HFFc6 (cell line): ENCODE measurements around the gene GK. TPM values are rescaled to one million over a fixed set of nuclear protein-coding genes. Genes with fewer than 3 reads are reported as not detected.

Experiments used
- DNase-seq: peaks from one replicate; pipeline ENCODE4 v3.0.0-alpha.2; 2018
- H3K27ac Mint-ChIP-seq: 2 replicates; pipeline ENCODE4 v1.8.0; 2020; ENCODE audit warnings: mild to moderate bottlenecking, mixed read lengths
- H3K27me3 Mint-ChIP-seq: 2 replicates; pipeline ENCODE4 v1.8.0; 2021; ENCODE audit warnings: mild to moderate bottlenecking, moderate library complexity, mixed read lengths; ENCODE audit not compliant: insufficient read depth
- H3K36me3 Mint-ChIP-seq: 2 replicates; pipeline ENCODE4 v1.8.0; 2021; ENCODE audit warnings: low read depth, mixed read lengths
- H3K4me1 Mint-ChIP-seq: 2 replicates; pipeline ENCODE4 v1.8.0; 2020; ENCODE audit warnings: low read depth, mixed read lengths
- H3K4me3 Mint-ChIP-seq: 2 replicates; pipeline ENCODE4 v1.8.0; 2020; ENCODE audit warnings: mild to moderate bottlenecking, moderate library complexity, mixed read lengths
- H3K9me3 Mint-ChIP-seq: 2 replicates; pipeline ENCODE4 v1.8.0; 2020; ENCODE audit warnings: mild to moderate bottlenecking, mixed read lengths
- CTCF ChIP-seq: fragments of 200-600 bp; sonication (generic); IDR thresholded peaks from 2 replicates; pipeline ENCODE4 v1.5.0; 2021; ENCODE audit warnings: antibody characterized with exemption, mild to moderate bottlenecking
- total RNA-seq, 6 experiments: library from RNA; stranded (reverse); fragmentation: NEBNext Ultra II Directional; extraction: Animal tissue kit (Norgen Biotek cat#: 25700); gene quantifications; 2 replicates in 1 of 6; 3 replicates in 5 of 6; pipeline ENCODE4 v1.2.3, GENCODE V29; 2021

GK gene
- total RNA-seq, 6 experiments from 2014 or later, result 5.2 to 8.7 (median 7.9) TPM

DNA sequence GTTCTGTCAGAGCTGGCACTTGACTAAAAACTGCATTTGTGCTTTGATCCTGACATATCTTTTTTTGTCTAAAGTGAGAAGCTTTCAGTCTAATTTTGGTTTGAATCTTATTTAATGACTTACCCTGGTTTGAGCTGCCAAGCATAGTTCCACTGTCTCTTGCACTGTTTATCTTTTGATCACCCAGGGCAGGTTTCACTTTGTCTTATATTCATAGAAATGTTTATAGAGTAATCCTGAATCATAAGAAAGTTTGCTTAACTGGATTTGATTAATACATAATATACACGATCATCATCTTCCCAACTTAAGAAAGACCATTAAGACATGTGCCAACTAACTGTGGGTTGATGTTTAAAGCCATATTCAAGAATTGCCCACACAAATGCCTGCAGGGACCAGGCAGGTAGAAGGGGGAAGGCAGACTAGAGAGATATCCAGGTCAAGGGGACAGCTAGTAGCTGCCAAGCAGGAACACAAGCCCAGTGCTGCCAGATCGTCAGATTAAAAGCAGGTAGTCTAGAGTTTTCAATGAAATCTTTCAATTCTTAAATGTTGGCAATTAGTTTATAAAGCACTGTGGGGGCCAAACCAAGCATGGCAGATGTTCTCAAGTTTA is 1.9 kb downstream of the GK start:
- TF ChIP-seq CTCF, result no peak
- Mint-ChIP-seq H3K36me3 (no peaks in the 10 kb centered on the region), H3K27ac (peak overlapping the region; percentile 52; the same call in 1 of the 2 replicates), H3K4me1 (peaks cover 39% of the 10 kb centered on the region), H3K4me3 (peak overlapping the region; percentile 37; the same call in 1 of the 2 replicates), H3K27me3 (no peaks in the 10 kb centered on the region; the same call in 1 of the 2 replicates), H3K9me3 (no peaks in the 10 kb centered on the region)
- DNase-seq, result no peak

DNA sequence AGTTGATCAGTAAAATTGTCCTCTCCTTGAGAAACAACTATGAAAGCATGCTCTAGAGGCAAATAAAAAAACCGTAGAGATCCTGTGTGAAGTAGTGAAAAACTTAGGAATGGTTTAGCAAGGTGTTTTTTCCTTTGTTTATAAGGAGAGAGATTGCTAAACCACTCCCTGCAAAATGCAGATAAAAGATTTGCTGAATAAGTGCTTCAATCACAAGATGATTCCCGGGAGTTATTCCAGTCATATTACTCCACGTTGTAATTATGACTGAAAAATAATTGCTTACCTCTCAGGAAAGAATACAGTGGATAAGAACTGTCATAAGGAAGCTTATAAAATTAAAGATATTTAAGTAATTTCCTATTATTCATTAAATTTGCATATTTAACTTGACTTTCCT is 2.8 kb downstream of the GK start:
- no peaks in the 10 kb centered on the region; the same call in 1 of the 2 replicates for H3K27me3 Mint-ChIP-seq
- H3K27ac Mint-ChIP-seq, result no peak overlapping the region

GRCh38 chrX:30657196-30658161 is 4.3 kb downstream of the GK start:
- no peaks in the 10 kb centered on the region for H3K36me3 Mint-ChIP-seq
- peak overlapping the region; percentile 33 for H3K27ac Mint-ChIP-seq
- H3K4me1 Mint-ChIP-seq, result peaks cover 29% of the 10 kb centered on the region
- no peaks in the 10 kb centered on the region; the same call in 1 of the 2 replicates for H3K27me3 Mint-ChIP-seq
- TF ChIP-seq CTCF, result no peak
- DNase-seq, result no peak
- no peaks in the 10 kb centered on the region for H3K9me3 Mint-ChIP-seq
- H3K4me3 Mint-ChIP-seq, result no peak overlapping the region

More for the DNA sequence above, 2.8 kb downstream of the GK start:
- H3K4me1 Mint-ChIP-seq, result peaks cover 36% of the 10 kb centered on the region
- no peaks in the 10 kb centered on the region for H3K36me3 Mint-ChIP-seq
- no peaks in the 10 kb centered on the region for H3K9me3 Mint-ChIP-seq
- DNase-seq, result no peak
- H3K4me3 Mint-ChIP-seq, result no peak overlapping the region
- no peak for TF ChIP-seq CTCF

- Mint-ChIP-seq H3K4me1 (peaks cover 28% of the 10 kb centered on the region), H3K27me3 (no peaks in the 10 kb centered on the region; the same call in 1 of the 2 replicates), H3K27ac (peak overlapping the region; percentile 82), H3K36me3 (no peaks in the 10 kb centered on the region), H3K4me3 (0 out of 2 replicates have a peak overlapping the region, but pooled peaks have one; percentile 11), H3K9me3 (no peaks in the 10 kb centered on the region)
- peak; percentile 84 for DNase-seq
- TF ChIP-seq CTCF, result no peak
These were observed 6.2 kb downstream of the GK start for GRCh38 chrX:30659421-30659820.

- no peaks in the 10 kb centered on the region for H3K36me3 Mint-ChIP-seq
- TF ChIP-seq CTCF, result no peak
- DNase-seq, result no peak
- H3K9me3 Mint-ChIP-seq, result no peaks in the 10 kb centered on the region
- peaks cover 23% of the 10 kb centered on the region for H3K4me1 Mint-ChIP-seq
- no peak overlapping the region for H3K4me3 Mint-ChIP-seq
- no peaks in the 10 kb centered on the region for H3K27me3 Mint-ChIP-seq
- H3K27ac Mint-ChIP-seq, result peak overlapping the region; percentile 38; the same call in 1 of the 2 replicates
These were observed 8.0 kb downstream of the GK start for GRCh38 chrX:30661228-30661627.
